GM12878 (cell line): Measurements from ENCODE around the gene HIP1. TPM values are rescaled to one million over a fixed set of nuclear protein-coding genes. Genes with fewer than 3 reads are reported as not detected.

Experiments
- ATAC-seq: fragments of 200-7000 bp; cut with Tn5 transposase; 3 replicates; pipeline ENCODE4 v1.9.1; 2020; ENCODE audit warnings: mild to moderate bottlenecking, moderate library complexity
- BruUV-seq: library from RNA; stranded (reverse); fragments of 400-500 nt; replicated peaks from 2 replicates; lab custom pipeline; 2021; lab: Mats Ljungman, UMichigan
- CTCF ChIA-PET: fragments of 300-600 bp; sonication (Branson Sonifier 250); formaldehyde crosslinking; extraction: SDS; loops from one replicate; lab custom pipeline; 2021; ENCODE audit warnings: inconsistent platforms; lab: Yijun Ruan, JAX
- POLR2A ChIA-PET: fragments of 350-600 bp; formaldehyde crosslinking; extraction: SDS; loops from one replicate; lab custom pipeline; 2021; ENCODE audit warnings: inconsistent platforms; lab: Charles Lee
- RAD21 ChIA-PET: fragments of 300-600 bp; sonication (Branson Sonifier 250); formaldehyde crosslinking; loops from one replicate; lab custom pipeline; 2023; ENCODE audit warnings: antibody characterized with exemption; ENCODE audit not compliant: unreplicated experiment; lab: Charles Lee
- SMC1A ChIA-PET: fragments of 300-600 bp; sonication (Branson Sonifier 250); formaldehyde crosslinking; loops from one replicate; lab custom pipeline; 2023; ENCODE audit not compliant: unreplicated experiment, uncharacterized antibody; lab: Charles Lee
- DNase-seq: peaks from one replicate; pipeline ENCODE4 v3.0.0-alpha.2; 2011; ENCODE audit warnings: low read depth, low spot score
- FAIRE-seq: peaks from 3 replicates; lab custom pipeline; 2011; peaks lifted over from hg19 to GRCh38; lab: Jason Lieb, UNC
- H2AFZ ChIP-seq: 2 replicates; pipeline ENCODE4 v1.6.0; 2011; ENCODE audit warnings: low read depth, low read length, control low read depth; ENCODE audit not compliant: control insufficient read depth
- H3K27ac ChIP-seq: 2 replicates; pipeline ENCODE4 v1.5.1; 2011; ENCODE audit warnings: control low read depth; ENCODE audit not compliant: control insufficient read depth, insufficient read depth
- H3K27me3 ChIP-seq, 2 experiments: replicated peaks in 1 of 2; 2 replicates each; pipeline versions ENCODE4 v1.6.0 to v1.6.1; 2011; ENCODE audit warnings: low read length in 1 of 2; ENCODE audit not compliant: control insufficient read depth in 2 of 2, insufficient read depth in 2 of 2
- H3K36me3 ChIP-seq, 2 experiments: 2 replicates each; pipeline ENCODE4 v1.5.1; 2011; ENCODE audit warnings: low read length in 1 of 2; ENCODE audit not compliant: control insufficient read depth in 2 of 2, insufficient read depth in 2 of 2
- H3K4me1 ChIP-seq: 2 replicates; pipeline ENCODE4 v1.6.1; 2011; ENCODE audit warnings: mild to moderate bottlenecking, low read length, moderate library complexity, mixed read lengths; ENCODE audit not compliant: control insufficient read depth, insufficient read depth
- H3K4me2 ChIP-seq: 2 replicates; pipeline ENCODE4 v1.6.0; 2011; ENCODE audit warnings: control low read depth; ENCODE audit not compliant: control insufficient read depth, insufficient read depth
- H3K4me3 ChIP-seq: fragments of 200-600 bp; sonication (generic); 2 replicates; pipeline ENCODE4 v1.5.1; 2016
- H3K79me2 ChIP-seq: 2 replicates; pipeline ENCODE4 v1.6.0; 2011; ENCODE audit warnings: low read length; ENCODE audit not compliant: control insufficient read depth, insufficient read depth
- H3K9ac ChIP-seq: 2 replicates; pipeline ENCODE4 v1.8.0; 2011; ENCODE audit warnings: low read length, control low read depth, mixed read lengths; ENCODE audit not compliant: control insufficient read depth, insufficient read depth
- H3K9me3 ChIP-seq: replicated peaks from 3 replicates; pipeline ENCODE4 v1.5.1; 2011; ENCODE audit warnings: mild to moderate bottlenecking, low read length; ENCODE audit not compliant: control insufficient read depth, insufficient read depth
- H4K20me1 ChIP-seq: 2 replicates; pipeline ENCODE4 v1.6.0; 2011; ENCODE audit not compliant: control insufficient read depth, insufficient read depth
- CEBPB ChIP-seq, 2 experiments: fragments of 150-350 bp in 1 of 2; IDR thresholded peaks; 2 replicates each; pipeline ENCODE4 v1.6.1; 2012 to 2014; ENCODE audit warnings: low read depth in 2 of 2, low read length in 2 of 2, borderline replicate concordance in 1 of 2, inconsistent platforms in 1 of 2
- CHD2 ChIP-seq: IDR thresholded peaks from 2 replicates; pipeline ENCODE4 v1.6.1; 2011; ENCODE audit warnings: low read depth, low read length, improper control_type of control experiment, borderline replicate concordance
- ETV6 ChIP-seq, 2 experiments: fragments of 450-650 bp in 1 of 2; IDR thresholded peaks in 1 of 2; conservative IDR thresholded peaks in 1 of 2; 2 replicates each; pipeline ENCODE4 v1.6.1; 2014; ENCODE audit warnings: antibody characterized with exemption in 1 of 2, borderline replicate concordance in 1 of 2, low read depth in 1 of 2, mild to moderate bottlenecking in 1 of 2, moderate library complexity in 1 of 2
- EZH2 ChIP-seq: IDR thresholded peaks from 2 replicates; pipeline ENCODE4 v1.6.1; 2012; ENCODE audit warnings: low read depth, mild to moderate bottlenecking, control low read depth, inconsistent platforms, low read length, borderline replicate concordance; ENCODE audit not compliant: control insufficient read depth
- HDAC6 ChIP-seq: fragments of 200-600 bp; sonication (generic); IDR thresholded peaks from one replicate; pipeline ENCODE4 v1.8.0; 2017; ENCODE audit warnings: antibody characterized with exemption; ENCODE audit not compliant: unreplicated experiment
- IKZF2 ChIP-seq, 2 experiments: fragments of 450-650 bp; IDR thresholded peaks; 2 replicates each; pipeline ENCODE4 v1.6.1; 2017; ENCODE audit warnings: mild to moderate bottlenecking in 2 of 2, moderate library complexity in 2 of 2
- IRF3 ChIP-seq: fragments of 450-650 bp; IDR thresholded peaks from 2 replicates; pipeline ENCODE4 v1.6.1; 2014; ENCODE audit warnings: mild to moderate bottlenecking
- KLF5 ChIP-seq: fragments of 450-650 bp; IDR thresholded peaks from 2 replicates; pipeline ENCODE4 v1.6.1; 2014; ENCODE audit warnings: mild to moderate bottlenecking; ENCODE audit not compliant: partially characterized antibody
- NR2C2 ChIP-seq: IDR thresholded peaks from 2 replicates; pipeline ENCODE4 v1.6.1; 2011; ENCODE audit warnings: borderline replicate concordance, low read depth; ENCODE audit not compliant: control insufficient read depth, insufficient read length
- SIN3A ChIP-seq: IDR thresholded peaks from 2 replicates; pipeline ENCODE4 v1.6.1; 2012; ENCODE audit warnings: low read depth, low read length, improper control_type of control experiment
- SMC3 ChIP-seq: IDR thresholded peaks from 2 replicates; pipeline ENCODE4 v1.6.1; 2011; ENCODE audit warnings: low read length, improper control_type of control experiment, borderline replicate concordance
- SREBF2 ChIP-seq: IDR thresholded peaks from 2 replicates; pipeline ENCODE4 v1.6.1; 2012; ENCODE audit warnings: mild to moderate bottlenecking, low read length
- SRF ChIP-seq, 2 experiments: IDR thresholded peaks; 2 replicates each; pipeline ENCODE4 v1.6.1; 2011; ENCODE audit warnings: low read depth in 2 of 2, low read length in 2 of 2, mild to moderate bottlenecking in 1 of 2, moderate library complexity in 1 of 2
- ZBTB11 ChIP-seq: fragments of 450-650 bp; formaldehyde crosslinking; IDR thresholded peaks from 2 replicates; pipeline ENCODE4 v1.5.0; 2022; ENCODE audit warnings: mild to moderate bottlenecking, missing genetic modification characterization
- ZNF207 ChIP-seq: fragments of 450-650 bp; IDR thresholded peaks from 2 replicates; pipeline ENCODE4 v1.6.1; 2014; ENCODE audit warnings: antibody characterized with exemption, mild to moderate bottlenecking, borderline replicate concordance
- ZNF592 ChIP-seq: fragments of 450-650 bp; IDR thresholded peaks from 2 replicates; pipeline ENCODE4 v1.6.1; 2017; ENCODE audit warnings: mild to moderate bottlenecking, moderate library complexity
- WGBS: methylation state at CpG from one replicate; pipeline ENCODE4 v1.1.6; 2016; ENCODE audit warnings: low lambda C conversion rate; ENCODE audit not compliant: insufficient replicate concordance, insufficient coverage; ENCODE audit errors: missing lambda C conversion rate; 5-methylcytosine and 5-hydroxymethylcytosine counted together
- in situ Hi-C: fragments of 300-500 bp; cut with MboI; formaldehyde crosslinking; loops from 9 replicates; pipeline ENCODE4 v1.14.3; 2018; ENCODE audit warnings: mixed read lengths
- intact Hi-C: fragments of 100-400 bp; cut with micrococcal nuclease; formaldehyde crosslinking; loops from one replicate; pipeline ENCODE4 v1.14.2; 2022; ENCODE audit not compliant: unreplicated experiment
- polyA plus RNA-seq, 11 experiments: library from polyadenylated mRNA; depleted of rRNA in 4 of 11; unstranded in 6 of 11; stranded (reverse) in 5 of 11; fragments of >200 nt; fragmentation: Nextera tagmentation in 4 of 11; fragmentation: Illumina TruSeq in 1 of 11; extraction: Ambion mirVana in 4 of 11; extraction: Trizol in 1 of 11; gene quantifications; 1 replicate in 1 of 11; 2 replicates in 10 of 11; pipeline versions ENCODE4 v1.2.1 to v1.2.3, GENCODE V29; 2011 to 2016; ENCODE audit warnings: inconsistent platforms in 2 of 11, missing spikeins in 2 of 11, low read depth in 1 of 11
- total RNA-seq, 4 experiments: library from RNA; depleted of rRNA in 3 of 4; stranded (reverse); fragments of >200 nt in 3 of 4; fragmentation: Illumina TruSeq in 1 of 4; extraction: Trizol in 1 of 4; gene quantifications; 2 replicates each; pipeline versions ENCODE4 v1.2.1 to v1.2.3, GENCODE V29; 2013 to 2021

The HIP1 gene
- total and polyA plus RNA-seq, 10 of the 15 experiments (the other 5 are each of a cell fraction or from before 2014, with no cell fraction given): 1.2 to 9.7 (median 3.2) TPM

- ChIA-PET POLR2A (no interaction called here), RAD21 (no interaction called here), CTCF (no interaction called here), SMC1A (interaction anchor here (1.1 kb wide), 1 partner anchor 17 kb away, joined by 4 read pairs; no protein-coding TSS in a partner anchor)
- in situ Hi-C loops: no loop called here
- ATAC-seq: no peak
- Histone ChIP-seq H3K4me2 (no peak overlapping the region), H3K27ac (no peak overlapping the region), H3K36me3 (no peaks in the 10 kb centered on the region), H3K4me1 (peaks cover 12% of the 10 kb centered on the region), H3K9ac (no peak overlapping the region), H4K20me1 (no peaks in the 10 kb centered on the region), H3K27me3 (no peaks in the 10 kb centered on the region), H3K79me2 (no peaks in the 10 kb centered on the region), H3K9me3 (no peaks in the 10 kb centered on the region), H3K4me3 (no peak overlapping the region), H2AFZ (no peak overlapping the region)
- no peak for TF ChIP-seq EZH2
- TF ChIP-seq HDAC6: no peak
- no peak for TF ChIP-seq SMC3
- no peak for TF ChIP-seq SREBF2
- no peak for TF ChIP-seq ETV6 (conservative IDR thresholded peaks at IDR 0.05 in 1 of 2, IDR thresholded peaks at IDR 0.05 in 1 of 2; ENCODE audit: borderline replicate concordance in 1 of 2, low read depth in 1 of 2)
- no peak for TF ChIP-seq SRF (IDR thresholded peaks at IDR 0.05; ENCODE audit: low read depth in 2 of 2, low read length in 2 of 2)
- TF ChIP-seq IKZF2 (IDR thresholded peaks at IDR 0.05): no peak
- TF ChIP-seq SIN3A: no peak
- no peak for TF ChIP-seq CHD2
- no peak for TF ChIP-seq KLF5
- TF ChIP-seq ZNF207: no peak
- TF ChIP-seq ZBTB11: no peak
- TF ChIP-seq CEBPB (IDR thresholded peaks at IDR 0.05; ENCODE audit: borderline replicate concordance in 1 of 2, low read depth in 2 of 2, low read length in 2 of 2): no peak
- no peak for TF ChIP-seq NR2C2
- TF ChIP-seq ZNF592: no peak
- no peak for TF ChIP-seq IRF3
- WGBS: 85% methylated on average over 4 of the region's 4 CpGs
- intact Hi-C loops: no loop called here
- no peak for DNase-seq
- BruUV-seq: no TSS peak
- FAIRE-seq: no peak
Observed at GRCh38 chr7:75722373-75722772, 16.4 kb downstream of the HIP1 start.
